ENCODE data around the gene AMDHD1. TPM values are rescaled to one million over a fixed set of nuclear protein-coding genes. Genes with fewer than 3 reads are reported as not detected.

Gene AMDHD1
- total RNA-seq, 1 experiment from 2014 or later, result 1.6 TPM

DNA sequence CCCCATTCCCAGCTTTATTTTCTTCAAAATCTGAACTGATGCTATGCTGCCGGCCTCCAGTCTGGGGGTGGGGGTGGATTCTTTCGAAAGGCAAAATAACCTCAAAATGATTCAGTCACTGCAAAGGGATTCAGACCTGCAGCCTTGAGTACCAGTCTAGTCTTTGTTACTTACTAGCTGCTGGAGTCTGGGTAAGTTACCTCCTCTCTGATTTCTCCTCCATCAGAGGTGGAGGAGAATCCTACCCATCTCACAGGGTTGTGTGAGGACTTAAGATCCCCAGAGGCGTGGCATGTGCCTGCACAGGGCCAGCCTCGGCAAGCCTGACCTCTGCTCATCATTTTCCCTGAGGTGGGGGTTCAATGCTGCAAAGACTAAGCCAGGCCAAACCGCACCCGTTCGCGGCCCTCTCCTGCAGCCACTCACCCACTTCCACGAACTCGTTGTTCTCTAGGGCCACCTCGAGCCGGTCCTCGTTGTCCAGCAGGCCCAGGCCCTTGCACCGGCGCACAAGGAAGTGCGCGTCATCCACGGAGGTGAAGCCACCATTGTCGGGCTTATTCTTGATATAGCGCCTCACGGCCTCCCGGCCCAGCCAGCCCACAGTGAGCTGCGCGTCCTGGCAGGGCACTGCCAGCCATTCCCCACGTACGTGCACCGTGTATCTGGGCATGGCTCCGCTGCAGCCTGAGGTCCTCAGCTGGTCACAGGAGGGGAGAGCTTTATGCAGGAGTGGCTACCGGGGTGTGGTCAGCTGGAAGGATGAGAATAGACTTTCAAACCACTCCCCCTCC, 52.3 kb downstream of the AMDHD1 start:
- DNase-seq (ENCODE audit: low spot score), result no peak
- no peak overlapping the region for H3K27ac Mint-ChIP-seq
- no peaks in the 10 kb centered on the region for H3K9me3 Mint-ChIP-seq
- H3K27me3 Mint-ChIP-seq (ENCODE audit: low read depth), result no peaks in the 10 kb centered on the region; the same call in 1 of the 2 replicates
- ChIA-PET CTCF (no interaction called here), POLR2A (interaction anchor here (1.1 kb wide), 1 partner anchor 130 kb away, joined by 6 read pairs; no protein-coding TSS in a partner anchor)
- no peak overlapping the region for H3K4me3 Mint-ChIP-seq
- H3K36me3 Mint-ChIP-seq, result peaks cover 3% of the 10 kb centered on the region; the same call in 1 of the 2 replicates
- no peak for TF ChIP-seq ZBTB43 (CRISPR knock-in tag; IDR thresholded peaks at IDR 0.05)
- TF ChIP-seq CDX4 (CRISPR knock-in tag; IDR thresholded peaks at IDR 0.05; ENCODE audit: borderline replicate concordance), result no peak
- no peak for TF ChIP-seq CBFB (CRISPR knock-in tag; IDR thresholded peaks at IDR 0.05; ENCODE audit: low read depth)
- no peak for TF ChIP-seq ZNF425 (CRISPR knock-in tag; conservative IDR thresholded peaks at IDR 0.05)
- TF ChIP-seq FOXK1 (CRISPR knock-in tag; IDR thresholded peaks at IDR 0.05), result no peak
- TF ChIP-seq MXD4 (CRISPR knock-in tag; IDR thresholded peaks at IDR 0.05; ENCODE audit: borderline replicate concordance), result no peak
- no peak for TF ChIP-seq JUN (CRISPR knock-in tag; IDR thresholded peaks at IDR 0.05)
- TF ChIP-seq GRHL2 (CRISPR knock-in tag; IDR thresholded peaks at IDR 0.05; ENCODE audit: insufficient replicate concordance, severe bottlenecking), result no peak
- TF ChIP-seq, protein P1, sequence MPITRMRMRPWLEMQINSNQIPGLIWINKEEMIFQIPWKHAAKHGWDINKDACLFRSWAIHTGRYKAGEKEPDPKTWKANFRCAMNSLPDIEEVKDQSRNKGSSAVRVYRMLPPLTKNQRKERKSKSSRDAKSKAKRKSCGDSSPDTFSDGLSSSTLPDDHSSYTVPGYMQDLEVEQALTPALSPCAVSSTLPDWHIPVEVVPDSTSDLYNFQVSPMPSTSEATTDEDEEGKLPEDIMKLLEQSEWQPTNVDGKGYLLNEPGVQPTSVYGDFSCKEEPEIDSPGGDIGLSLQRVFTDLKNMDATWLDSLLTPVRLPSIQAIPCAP (CRISPR knock-in tag; IDR thresholded peaks at IDR 0.05), result no peak
- TF ChIP-seq, protein P2, sequence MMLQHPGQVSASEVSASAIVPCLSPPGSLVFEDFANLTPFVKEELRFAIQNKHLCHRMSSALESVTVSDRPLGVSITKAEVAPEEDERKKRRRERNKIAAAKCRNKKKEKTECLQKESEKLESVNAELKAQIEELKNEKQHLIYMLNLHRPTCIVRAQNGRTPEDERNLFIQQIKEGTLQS (CRISPR knock-in tag; conservative IDR thresholded peaks at IDR 0.05), result no peak
- TF ChIP-seq ATF2 (CRISPR knock-in tag; IDR thresholded peaks at IDR 0.05; ENCODE audit: borderline replicate concordance, low read depth), result no peak
- TF ChIP-seq RELA (CRISPR knock-in tag; IDR thresholded peaks at IDR 0.05; ENCODE audit: borderline replicate concordance), result no peak
- no peak for TF ChIP-seq USF2 (CRISPR knock-in tag; IDR thresholded peaks at IDR 0.05)
- TF ChIP-seq TP53 (CRISPR knock-in tag; IDR thresholded peaks at IDR 0.05), result no peak
- TF ChIP-seq SMAD4 (CRISPR knock-in tag; IDR thresholded peaks at IDR 0.05), result no peak
- TF ChIP-seq, protein P3, sequence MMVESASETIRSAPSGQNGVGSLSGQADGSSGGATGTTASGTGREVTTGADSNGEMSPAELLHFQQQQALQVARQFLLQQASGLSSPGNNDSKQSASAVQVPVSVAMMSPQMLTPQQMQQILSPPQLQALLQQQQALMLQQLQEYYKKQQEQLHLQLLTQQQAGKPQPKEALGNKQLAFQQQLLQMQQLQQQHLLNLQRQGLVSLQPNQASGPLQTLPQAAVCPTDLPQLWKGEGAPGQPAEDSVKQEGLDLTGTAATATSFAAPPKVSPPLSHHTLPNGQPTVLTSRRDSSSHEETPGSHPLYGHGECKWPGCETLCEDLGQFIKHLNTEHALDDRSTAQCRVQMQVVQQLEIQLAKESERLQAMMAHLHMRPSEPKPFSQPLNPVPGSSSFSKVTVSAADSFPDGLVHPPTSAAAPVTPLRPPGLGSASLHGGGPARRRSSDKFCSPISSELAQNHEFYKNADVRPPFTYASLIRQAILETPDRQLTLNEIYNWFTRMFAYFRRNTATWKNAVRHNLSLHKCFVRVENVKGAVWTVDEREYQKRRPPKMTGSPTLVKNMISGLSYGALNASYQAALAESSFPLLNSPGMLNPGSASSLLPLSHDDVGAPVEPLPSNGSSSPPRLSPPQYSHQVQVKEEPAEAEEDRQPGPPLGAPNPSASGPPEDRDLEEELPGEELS (CRISPR knock-in tag; IDR thresholded peaks at IDR 0.05), result no peak
- peaks cover 8% of the 10 kb centered on the region for H3K4me1 Mint-ChIP-seq
- no peak for ATAC-seq
